GM13976 (cell line): ENCODE measurements around the gene PERM1.
A peak's percentile ranks its signal among the peaks of the same experiment; 100 is the strongest.
"Not testable (repeated sequence)": the region's sequence is repeated elsewhere in the genome, so short reads cannot be mapped to it uniquely, and the experiment has no call there.

Experiments
- DNase-seq: peaks from one replicate; pipeline ENCODE4 v3.0.0; 2012; ENCODE audit warnings: low spot score
- in situ Hi-C: fragments of 300-500 bp; cut with MboI; formaldehyde crosslinking; loops from one replicate; pipeline ENCODE4 v1.12.0; 2022; ENCODE audit warnings: low sequenced_read_pairs, mixed read lengths, inconsistent platforms; ENCODE audit not compliant: unreplicated experiment
- TF ChIP-seq, protein P1 (sequence below): IDR thresholded peaks from 2 replicates; pipeline ENCODE4 v1.5.1; 2012; ENCODE audit warnings: borderline replicate concordance, mild to moderate bottlenecking; ENCODE audit not compliant: insufficient read depth; ENCODE audit errors: extremely low read depth, missing control alignments, control extremely low read depth

PERM1 gene

DNA sequence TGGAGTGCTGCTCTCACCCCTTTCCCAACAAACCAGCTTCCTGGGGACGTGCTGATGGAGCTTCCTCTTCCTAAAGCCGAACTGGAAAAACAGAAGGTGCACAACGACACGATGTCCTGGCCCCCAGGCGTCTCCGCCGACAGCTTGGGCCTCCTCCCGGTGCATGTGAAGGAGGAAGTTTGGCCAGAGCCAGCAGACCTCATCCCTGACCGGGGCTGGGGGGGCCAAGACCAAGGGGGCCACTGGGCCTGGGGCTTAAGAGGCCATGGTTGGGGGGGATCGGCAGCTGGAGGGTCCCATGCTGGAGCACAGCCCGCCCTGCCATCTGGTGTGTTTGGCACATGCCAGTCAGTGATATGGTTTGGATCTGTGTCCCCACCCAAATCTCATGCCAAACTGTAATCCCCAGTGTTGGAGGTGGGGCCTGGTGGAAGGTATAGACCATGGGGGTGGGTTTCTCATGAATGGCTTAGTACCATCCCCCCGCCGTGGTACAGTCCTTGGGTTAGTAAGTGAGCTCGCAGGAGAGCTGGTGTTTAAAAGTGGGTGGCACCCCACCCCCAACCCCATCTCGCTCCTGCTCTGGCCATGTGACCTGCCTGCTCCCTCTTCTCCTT is 11.6 kb upstream of the PERM1 start:
- in situ Hi-C loops = no loop called here
- TF ChIP-seq, protein P1, sequence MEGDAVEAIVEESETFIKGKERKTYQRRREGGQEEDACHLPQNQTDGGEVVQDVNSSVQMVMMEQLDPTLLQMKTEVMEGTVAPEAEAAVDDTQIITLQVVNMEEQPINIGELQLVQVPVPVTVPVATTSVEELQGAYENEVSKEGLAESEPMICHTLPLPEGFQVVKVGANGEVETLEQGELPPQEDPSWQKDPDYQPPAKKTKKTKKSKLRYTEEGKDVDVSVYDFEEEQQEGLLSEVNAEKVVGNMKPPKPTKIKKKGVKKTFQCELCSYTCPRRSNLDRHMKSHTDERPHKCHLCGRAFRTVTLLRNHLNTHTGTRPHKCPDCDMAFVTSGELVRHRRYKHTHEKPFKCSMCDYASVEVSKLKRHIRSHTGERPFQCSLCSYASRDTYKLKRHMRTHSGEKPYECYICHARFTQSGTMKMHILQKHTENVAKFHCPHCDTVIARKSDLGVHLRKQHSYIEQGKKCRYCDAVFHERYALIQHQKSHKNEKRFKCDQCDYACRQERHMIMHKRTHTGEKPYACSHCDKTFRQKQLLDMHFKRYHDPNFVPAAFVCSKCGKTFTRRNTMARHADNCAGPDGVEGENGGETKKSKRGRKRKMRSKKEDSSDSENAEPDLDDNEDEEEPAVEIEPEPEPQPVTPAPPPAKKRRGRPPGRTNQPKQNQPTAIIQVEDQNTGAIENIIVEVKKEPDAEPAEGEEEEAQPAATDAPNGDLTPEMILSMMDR = no peak
- DNase-seq = no peak

DNA sequence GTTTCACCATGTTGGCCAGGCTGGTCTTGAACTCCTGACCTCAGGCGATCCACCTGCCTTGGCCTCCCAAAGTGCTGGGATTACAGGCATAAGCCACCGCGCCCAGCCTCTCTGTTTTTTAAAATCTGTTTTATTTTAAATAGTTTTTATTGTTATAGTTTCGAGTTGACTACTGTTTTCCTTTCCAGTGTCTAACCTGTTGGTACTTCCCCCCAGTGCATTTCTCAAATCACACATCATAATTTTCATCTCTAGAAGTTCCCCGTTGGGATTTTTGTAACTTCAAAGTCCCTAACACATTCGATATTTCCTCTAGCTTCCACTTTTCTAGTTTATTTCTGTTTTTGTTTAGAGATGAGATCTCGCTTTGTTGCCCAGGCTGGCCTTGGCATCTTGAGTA is 10.5 kb upstream of the PERM1 start:
- in situ Hi-C loops = no loop called here
- TF ChIP-seq, protein P1 = no peak
- DNase-seq = peak; percentile 74

DNA sequence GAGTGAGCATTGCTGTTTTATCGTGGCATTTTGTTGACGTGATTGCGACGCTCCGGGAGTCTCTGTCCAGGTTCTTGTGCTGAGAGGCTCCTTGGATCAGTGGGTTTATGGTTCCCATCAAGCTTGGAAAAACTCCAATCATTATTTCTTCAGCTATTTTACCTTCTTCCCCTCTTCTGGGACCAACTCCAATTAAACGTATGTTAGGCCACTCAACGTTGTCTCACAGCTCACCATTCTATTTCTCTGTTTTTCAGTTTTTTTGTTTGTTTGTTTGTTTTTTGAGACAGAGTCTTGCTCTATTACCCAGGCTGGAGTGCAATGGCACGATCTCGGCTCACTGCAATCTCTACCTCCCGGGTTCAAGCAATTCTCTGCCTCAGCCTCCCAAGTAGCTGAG is 10.0 kb upstream of the PERM1 start:
- TF ChIP-seq, protein P1 = no peak
- no peak for DNase-seq
- in situ Hi-C loops = no loop called here

DNA sequence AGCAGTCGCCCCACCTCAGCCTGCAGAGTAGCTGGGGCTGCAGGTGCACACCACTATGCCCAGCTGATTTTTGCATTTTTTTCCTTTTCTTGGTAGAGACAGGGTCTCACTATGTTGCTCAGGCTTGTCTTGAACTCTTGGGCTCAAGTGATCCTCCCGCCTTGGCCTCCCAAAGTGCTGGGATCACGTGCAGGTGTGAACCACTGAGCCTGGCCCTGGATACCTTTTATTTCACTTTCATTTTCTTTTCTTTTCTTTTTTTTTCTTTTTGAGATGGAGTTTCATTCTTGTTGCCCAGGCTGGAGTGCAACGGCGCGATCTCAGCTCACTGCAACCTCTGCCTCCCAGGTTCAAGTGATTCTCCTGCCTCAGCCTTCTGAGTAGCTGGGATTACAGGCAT is 9.4 kb upstream of the PERM1 start:
- DNase-seq, in situ Hi-C loops: not testable (repeated sequence)

DNA sequence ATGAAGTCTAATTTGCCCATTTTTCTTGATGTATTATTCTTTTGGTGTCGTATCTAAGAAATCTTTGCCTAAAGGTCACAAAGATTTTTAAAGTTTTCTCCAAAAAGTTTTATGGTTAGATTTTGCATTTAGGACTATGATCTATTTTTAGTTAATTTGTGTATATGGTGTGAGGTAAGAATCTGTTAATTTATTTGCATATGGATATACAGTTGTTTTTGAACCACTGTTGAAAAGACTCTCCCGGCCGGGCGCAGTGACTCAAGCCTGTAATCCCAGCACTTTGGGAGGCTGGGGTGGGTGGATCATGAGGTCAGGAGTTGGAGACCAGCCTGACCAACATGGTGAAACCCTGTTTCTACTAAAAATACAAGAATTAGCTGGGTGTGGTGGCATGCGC is 6.2 kb upstream of the PERM1 start:
- DNase-seq, in situ Hi-C loops: not testable (repeated sequence)

DNA sequence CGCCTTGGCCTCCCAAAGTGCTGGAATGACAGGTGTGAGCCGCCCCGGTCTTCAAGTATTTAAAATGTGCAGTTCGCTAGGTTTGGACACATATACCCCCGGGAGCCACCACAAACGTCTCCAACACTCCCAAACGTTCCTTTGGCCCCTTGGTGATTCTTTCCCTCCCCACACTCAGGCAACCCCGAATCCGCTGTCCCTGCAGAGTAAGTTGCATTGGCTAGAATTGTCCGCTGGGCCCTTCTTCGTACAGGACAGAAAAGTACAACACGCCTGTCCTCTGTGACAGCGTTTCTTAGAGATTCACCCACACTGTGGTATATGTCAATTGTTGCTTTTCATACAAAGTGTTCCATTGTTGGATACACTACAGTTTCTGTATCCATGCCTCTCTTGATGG is 3.2 kb upstream of the PERM1 start:
- in situ Hi-C loops = no loop called here

DNA sequence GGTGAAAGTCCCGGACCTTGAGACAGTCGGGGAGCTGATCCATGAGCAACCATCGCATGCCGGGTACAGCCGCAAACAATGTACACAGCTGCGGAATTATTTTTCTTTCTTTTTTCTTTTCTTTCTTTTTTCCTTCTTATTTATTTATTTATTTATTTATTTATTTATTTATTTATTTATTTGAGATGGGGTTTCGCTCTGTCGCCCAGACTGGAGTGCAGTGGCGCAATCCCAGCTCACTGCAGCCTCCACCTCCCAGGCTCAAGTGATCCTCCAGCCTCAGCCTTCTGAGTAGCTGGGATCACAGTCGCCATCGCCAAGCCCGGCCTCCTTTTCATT is 2.6 kb upstream of the PERM1 start:
- in situ Hi-C loops = no loop called here

More for the DNA sequence above, 3.2 kb upstream of the PERM1 start:
- TF ChIP-seq, protein P1 = no peak
- DNase-seq = no peak

More for the DNA sequence above, 2.6 kb upstream of the PERM1 start:
- TF ChIP-seq, protein P1 = no peak
- DNase-seq = no peak
